T1000 (cell line): ENCODE results near the gene NPM3.

Source experiments
- DNase-seq: peaks from one replicate; lab custom pipeline; 2025; ENCODE audit warnings: mixed read lengths; lab: John Stamatoyannopoulos, UW

NPM3 gene

GRCh38 chr10:101782811-101783735 is at the start of gene NPM3:
Gene NPM3 (minus strand): TSS chr10:101783446. CDS start chr10:101783390, 56 bp downstream.
- DNase-seq = peak; percentile 67

DNA sequence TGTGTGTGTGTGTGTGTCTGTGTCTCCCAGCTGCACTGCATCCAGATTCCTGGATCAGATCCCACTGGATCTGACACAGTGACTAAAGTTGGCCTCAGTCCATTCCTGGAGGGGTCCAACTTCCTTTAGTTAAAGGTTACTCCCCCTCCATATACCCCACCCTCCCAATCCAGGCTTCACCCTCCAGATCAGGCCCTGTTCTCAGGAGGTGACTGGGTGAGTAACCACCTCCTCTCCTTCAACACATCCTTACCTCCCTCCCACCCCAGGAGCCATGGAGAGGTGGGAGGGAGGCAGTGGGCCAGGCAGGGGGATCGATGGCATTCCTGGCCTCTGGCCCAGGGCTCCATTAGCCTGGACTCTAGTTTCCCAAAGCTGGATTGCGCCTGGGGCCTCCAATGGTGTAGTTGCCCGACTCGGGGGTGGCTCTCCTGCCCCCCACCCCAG is 49.1 kb upstream of the NPM3 start:
- DNase-seq = no peak

DNA sequence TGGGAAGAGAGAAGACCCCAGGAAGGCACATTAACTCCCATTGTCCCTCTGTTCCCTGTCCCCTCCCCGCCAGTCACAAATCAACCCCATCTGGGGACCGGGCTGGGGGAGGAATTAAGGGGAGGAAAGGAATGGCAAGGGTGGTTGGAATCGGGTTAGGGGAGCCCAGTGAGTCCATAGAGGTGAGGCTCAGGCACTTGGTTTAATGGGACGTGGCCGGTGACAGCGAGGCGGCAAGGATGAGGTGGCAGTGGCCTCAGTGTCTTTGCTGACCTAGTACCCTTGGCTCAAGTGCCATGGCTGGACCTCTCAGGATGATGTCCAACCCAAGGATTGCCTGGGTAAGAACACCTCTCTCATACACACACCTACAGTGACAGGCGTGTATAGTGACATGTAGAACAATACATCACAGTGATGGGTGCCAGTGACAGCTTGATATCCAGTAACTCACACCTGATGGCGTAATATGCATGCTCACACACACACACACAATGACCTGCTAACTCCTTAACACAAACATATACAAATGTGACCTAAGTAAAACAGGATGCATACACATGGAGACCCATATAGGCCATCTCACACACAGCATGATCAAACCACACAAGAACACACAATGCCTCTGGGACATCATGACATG is 48.0 kb upstream of the NPM3 start:
- no peak for DNase-seq

DNA sequence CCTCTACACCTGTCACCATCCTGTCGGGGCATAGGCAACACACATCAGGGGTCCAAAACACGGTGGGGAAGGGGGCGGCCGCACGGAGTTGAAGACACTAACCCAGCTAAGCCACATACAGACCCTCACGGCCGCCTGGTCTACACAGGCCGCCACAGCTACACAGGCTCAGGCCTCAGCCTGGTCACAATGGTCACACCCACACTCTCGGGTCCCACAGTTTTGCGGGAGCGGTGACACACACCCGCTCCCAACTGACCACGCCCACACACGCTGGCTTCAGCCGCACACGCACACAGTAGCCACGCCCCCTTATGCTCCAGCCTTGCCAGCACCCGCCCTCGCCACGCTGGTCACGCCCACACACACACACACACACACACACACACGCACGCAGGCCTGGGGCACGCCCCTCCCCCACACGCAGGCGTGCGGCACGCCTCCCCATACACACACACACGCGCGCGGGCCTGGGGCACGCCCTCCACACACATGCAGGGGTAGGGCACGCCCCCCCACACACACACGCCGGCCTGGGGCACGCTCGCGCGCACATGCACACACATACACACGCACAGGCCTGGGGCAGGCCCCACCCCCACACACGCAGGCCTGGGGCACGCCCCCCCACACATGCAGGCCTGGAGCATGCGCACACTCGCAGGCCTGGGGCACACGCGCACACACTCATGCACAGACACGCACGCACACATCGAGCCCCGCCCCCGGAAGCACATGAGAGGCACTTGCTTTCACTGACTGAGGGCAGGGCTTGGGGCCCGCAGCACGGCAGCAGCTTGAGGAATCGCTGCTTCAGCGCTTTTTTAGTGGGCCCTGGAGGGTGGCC is 47.3 kb upstream of the NPM3 start:
- peak; percentile 61 for DNase-seq

GRCh38 chr10:101829561-101830315 is 46.5 kb upstream of the NPM3 start:
- no peak for DNase-seq

DNA sequence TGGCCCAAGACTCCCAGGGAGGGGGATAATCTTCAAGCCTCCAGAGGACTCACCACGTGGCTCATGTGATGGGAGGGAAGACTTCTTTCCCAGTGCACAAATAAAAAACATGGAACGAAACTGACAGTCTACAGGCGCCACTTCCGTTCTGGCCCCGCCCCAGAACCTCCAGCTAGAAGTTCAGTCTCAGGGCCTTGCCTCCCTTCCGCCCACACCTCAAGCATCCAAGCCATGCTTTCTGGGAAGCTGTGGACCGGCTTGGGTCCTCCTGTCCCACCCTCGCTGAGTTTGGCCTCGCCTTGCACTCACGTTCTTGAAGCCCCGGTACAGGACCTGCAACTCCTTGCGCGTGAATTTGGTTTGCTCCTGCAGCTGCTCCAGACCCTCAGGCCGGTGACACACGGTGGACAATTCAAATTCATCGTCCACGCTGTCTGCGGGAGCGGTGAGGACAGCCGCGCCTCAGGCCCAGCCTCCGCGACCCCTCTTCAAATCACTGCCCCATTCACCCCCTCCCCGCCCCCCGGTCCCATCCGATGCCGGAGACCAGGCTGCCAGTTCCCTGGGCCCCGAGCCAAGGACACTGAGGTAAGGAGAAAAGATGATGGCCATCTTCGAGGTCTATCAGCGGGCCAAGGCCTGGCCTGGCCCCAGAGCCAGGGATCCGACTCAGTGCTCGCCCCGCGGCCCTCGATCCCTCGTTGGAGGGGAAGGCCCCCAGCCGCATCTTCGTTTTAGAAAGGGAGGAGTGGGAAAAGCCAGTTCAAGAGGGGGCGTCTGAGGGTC is 45.7 kb upstream of the NPM3 start:
- DNase-seq = no peak

DNA sequence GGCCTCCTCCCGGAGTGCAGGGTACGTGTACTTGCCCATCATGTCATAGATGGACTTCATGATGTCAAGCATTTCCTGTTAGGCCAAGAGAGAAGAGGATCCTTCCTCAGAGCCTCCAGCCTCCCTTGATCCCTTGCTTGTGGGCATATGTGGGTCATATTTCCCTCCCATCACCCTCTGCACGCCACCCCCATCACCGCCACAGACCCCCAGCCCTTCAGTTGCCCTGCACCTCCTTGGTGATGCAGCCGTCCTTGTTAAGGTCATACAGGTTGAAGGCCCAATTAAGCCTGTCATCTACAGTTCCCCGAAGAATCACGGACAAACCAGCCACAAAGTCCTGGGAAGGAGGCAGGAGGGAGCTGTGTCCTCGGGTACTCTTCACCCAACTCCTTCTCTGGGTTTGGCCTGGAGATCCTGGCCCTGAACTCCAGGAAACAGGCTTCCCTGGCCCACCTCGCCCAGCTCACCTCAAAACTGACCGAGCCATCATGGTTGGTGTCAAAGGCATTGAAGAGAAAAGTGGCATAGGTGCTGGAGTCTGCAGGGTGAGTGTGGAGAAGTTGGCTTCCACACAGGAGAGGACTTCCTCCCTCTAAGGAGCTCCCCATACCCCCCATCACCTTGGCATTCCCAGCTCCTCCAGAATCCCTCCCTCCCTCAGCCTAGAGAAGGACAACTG is 44.8 kb upstream of the NPM3 start:
- no peak for DNase-seq

GRCh38 chr10:101826852-101827434 is 43.7 kb upstream of the NPM3 start:
- DNase-seq = no peak

DNA sequence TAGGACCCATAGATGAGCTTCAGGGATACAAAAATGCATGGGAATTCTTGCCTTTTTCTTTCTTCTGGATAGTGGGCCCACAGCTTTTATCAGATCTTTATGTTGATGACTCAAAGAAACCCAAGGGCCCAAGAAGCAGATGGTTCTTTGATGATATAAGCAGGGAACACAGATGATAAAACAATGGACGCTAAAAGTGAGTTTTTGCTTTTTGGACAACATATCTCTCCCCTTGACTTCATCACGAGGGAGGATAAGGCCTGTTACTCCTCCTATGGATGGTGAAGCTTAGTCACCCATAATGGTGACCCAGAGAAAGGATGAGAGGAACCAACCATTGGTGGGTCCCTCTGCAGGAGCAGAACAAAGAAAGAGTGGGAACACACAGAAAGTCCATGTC is 41.5 kb upstream of the NPM3 start:
- DNase-seq = no peak

- no peak for DNase-seq
Measured at GRCh38 chr10:101818872-101819633, 35.8 kb upstream of the NPM3 start.

- peak; percentile 95 for DNase-seq
Measured at GRCh38 chr10:101818119-101818871, 35.0 kb upstream of the NPM3 start, which contains the start of gene OGA. Gene OGA (minus strand): TSS chr10:101818444. CDS start chr10:101818022, 422 bp downstream.

GRCh38 chr10:101817337-101818118 is 34.3 kb upstream of the NPM3 start:
- DNase-seq = peak; percentile 23

DNA sequence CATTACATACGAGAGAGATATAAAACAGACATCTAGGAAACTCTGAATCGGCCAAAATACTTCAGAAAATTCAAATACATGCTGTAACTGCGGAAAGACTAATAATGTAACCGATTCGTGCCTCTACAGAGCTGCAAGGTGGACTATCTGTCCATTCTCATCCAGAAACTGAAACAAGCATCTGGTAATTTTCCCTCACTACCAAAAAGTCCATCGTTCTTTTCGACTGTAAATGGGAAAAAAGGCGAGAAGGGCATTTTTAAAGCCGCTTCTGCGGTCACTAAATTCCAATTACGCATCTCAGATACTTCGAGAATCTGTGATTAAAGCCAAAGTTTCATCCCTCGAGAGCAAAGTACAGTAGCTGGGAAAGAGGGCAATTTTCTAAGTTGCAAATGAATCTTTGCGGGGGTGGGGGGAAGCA is 33.7 kb upstream of the NPM3 start:
- no peak for DNase-seq

DNA sequence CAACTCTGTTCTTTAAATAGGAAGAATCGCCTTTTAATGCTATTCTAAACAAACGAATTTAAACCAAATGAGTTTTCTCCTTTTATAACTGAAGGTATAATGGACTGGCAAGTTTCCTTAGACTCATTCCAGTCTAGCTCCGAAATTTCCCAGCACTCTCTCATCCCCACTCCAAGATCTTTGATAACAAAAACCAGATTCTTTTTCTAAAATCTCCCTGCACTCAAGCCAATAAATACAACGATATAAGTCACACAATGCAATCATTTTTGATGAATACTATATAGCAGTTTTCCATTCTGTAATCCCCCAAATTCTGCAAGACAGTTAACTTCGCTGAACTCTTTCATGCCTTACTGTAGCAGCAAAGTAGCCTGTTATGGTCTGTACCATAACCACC is 33.1 kb upstream of the NPM3 start:
- no peak for DNase-seq

- DNase-seq = no peak
Measured at GRCh38 chr10:101814466-101815071, 31.3 kb upstream of the NPM3 start.

DNA sequence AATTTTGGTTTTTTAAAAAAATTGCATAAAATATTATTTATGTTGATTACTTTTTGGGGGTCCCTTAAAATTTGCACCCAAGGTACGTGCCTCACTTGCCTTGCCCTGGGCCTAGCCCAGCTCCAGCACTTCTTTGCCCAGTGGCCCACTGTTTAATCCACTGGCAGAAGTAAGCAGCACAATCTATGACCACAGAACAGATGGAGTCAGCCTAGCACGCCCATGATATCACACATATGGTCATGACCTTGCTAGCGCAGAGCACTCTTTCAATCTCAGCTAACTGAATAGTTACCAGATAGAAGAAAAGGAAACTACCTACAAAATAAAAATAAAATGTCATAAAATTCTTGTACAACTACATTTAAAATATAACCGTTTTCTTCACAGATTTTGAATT is 29.4 kb upstream of the NPM3 start:
- DNase-seq = no peak

GRCh38 chr10:101807158-101807557 is 23.9 kb upstream of the NPM3 start:
- no peak for DNase-seq
